NCI-H1930 (cell line): ENCODE data around the gene ADAR.
A peak's percentile ranks its signal among the peaks of the same experiment; 100 is the strongest.

Source experiments
- DNase-seq, 2 experiments: peaks; one replicate each; lab custom pipeline; 2025; lab: John Stamatoyannopoulos, UW

The ADAR gene

DNA sequence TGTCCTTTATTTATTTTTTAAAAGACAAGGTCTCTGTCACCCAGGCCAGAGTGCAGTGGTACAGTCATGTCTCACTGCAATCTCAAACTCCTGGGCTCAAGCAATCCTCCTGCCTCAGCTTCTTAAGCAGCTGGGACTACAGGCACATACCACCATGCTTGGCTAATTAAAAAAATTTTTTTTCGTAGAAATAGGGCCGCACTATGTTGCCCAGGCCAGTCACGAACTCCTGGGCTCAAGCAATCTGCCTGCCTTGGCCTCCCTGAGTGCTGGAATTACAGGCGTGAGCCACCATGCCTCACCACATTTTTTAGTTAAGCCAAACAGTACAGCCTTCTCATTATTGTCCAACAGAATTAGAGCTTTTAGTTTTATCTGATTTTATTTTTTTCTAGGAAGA is 7.4 kb upstream of the ADAR start:
- DNase-seq: no peak

DNA sequence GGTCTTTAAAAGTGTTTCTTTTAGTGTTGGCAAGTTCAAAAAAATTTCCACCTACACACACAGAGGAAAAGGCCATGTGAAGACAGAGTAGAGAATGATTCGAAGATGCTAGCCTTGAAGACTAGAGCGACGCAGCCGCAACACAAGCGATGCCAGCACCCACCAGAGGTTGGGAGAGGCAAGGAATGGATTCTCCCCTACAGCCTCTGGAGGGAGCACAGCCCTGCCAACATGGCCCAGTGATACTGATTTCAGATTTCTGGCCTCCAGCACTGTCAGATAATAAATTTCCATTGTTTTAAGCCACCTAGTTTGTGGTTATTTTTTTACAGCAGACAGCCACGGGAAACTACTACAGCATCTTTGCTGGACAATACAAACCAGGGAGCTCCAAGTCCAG is 6.9 kb upstream of the ADAR start:
- no peak for DNase-seq

DNA sequence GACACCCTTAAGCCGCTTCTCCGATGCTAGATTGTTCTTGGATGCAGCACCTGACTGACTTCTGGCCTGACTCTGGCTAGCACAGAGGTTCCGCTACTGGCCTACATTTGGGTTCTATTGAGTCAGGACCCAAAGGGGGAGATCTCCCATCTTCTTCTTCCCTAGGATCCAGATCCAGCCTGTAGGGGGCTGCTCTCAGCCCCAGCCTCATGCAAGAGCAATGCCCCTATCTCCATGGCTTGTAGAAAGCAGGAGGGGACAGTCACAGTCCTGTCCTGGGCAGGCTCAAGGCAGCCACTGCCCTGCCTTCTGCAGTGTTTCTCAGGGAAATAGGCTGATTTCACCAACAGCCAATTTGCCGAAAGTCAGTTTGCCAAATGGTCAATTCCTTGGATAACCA is 6.3 kb upstream of the ADAR start:
- DNase-seq: no peak

DNA sequence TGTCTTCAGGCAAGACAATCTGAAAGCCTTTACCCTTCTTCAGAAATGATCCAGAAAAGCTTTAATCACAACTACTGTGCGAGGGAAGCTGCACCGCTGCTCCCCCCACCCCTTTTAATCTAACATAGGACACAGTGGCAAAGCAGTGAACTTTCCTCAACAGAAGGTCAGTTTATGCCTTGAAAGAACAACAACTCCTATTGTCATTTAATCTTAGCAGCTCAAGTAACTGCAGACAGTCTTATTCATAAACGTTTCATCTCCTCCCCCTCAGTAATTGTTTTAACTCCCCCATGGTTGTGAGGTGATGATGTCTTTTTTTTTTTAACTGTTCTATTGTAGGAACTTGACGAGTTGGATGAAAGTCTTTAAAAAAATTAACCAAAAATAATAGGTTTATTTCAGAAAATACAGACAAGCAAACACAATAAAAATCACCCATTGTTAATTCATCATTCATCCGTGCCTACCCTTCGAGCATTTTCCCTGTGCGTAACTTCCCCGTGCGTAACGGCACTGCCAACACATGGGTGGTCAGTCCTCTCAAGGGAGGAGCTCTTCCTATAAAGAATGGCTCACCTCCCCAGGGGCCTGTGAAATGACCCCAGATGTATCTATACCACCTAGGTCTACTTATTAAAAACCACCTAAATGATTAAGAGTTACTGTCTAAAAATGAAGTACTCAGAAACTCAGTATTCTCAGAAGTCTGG is 3.3 kb upstream of the ADAR start:
- DNase-seq: no peak

DNA sequence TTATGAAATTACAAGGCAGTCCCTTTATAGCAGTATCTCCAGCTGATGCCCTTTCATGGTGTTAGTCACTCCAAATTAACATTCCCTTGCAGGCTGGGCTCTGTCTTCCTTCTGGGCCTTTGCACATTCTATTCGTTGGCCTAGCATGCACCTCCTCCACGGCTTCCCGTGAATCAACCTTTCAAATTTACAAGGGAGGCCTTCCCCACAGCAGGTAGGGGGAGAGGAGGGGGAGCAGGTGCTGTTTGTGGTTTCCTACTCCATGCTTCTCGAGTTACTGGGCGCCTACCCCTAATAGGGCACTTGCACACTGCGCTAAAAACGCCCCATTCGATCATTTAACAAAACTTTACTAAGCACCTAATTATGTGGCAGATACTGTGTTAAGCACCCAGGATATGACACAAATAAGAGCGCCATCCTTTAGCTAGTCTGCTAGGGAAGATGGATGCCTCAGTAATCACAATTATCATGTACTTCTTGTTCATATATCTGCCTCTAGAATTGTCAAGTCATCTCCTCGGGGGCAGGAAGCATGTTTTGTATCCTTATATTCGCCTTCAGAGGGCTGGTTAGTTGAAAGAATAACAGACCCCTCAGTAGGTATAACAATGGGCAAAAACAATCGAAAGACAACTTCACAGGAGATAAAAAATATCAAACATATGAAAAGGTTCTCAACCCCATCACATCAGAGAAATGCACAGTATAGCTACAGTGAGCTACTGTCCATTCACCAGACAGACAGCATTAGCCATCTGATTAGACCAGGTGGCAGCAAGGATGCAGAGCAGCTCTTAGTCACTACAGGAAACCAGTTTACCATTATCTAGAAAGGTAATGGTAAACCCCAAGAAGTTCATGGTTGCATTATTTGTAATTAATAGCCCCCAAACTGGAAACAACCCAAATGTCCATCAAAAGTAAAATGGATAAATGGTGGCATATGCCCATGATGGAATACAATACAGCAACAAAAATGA is 1.7 kb upstream of the ADAR start:
- no peak for DNase-seq

DNA sequence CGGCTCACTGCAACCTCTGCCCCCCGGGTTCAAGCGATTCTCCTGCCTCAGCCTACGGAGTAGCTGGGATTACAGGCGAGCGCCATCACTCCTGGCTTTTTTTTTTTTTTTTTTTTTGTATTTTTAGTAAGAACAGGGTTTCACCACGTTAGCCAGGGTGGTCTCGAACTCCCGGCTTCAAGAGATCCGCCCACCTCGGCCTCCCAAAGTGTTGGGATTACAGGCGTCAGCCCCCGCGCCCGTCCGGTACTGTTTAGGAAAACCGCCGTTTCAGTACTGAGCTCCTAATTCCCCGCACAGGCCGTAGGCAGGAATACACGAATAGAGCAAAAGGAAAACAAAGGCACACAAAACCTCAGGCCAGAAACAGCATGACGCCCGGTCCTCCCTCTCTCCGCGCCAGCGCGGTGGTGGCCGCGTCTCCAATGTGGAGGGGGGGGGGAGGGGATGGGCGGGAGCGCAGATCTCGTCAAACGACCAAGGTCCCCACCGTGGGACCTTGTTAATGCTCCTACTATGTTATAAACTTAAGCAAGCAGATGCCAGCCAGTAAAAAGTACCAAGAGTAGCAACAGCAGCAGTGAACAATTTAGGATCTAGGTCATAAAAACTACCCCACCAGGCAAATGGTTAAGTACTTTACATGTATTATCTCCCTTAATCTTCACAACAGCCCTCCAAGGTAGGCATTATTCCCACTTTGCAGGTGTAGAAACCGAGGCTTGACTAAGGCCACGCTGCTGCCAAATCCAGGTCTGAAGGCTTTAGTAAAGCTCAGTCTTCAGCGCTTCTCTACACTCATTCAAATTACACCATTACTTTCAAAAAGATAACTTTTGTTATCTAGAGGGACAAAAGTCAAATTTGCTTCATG is 648 bp upstream of the ADAR start:
- peak; percentile 29 to 34 for DNase-seq

DNA sequence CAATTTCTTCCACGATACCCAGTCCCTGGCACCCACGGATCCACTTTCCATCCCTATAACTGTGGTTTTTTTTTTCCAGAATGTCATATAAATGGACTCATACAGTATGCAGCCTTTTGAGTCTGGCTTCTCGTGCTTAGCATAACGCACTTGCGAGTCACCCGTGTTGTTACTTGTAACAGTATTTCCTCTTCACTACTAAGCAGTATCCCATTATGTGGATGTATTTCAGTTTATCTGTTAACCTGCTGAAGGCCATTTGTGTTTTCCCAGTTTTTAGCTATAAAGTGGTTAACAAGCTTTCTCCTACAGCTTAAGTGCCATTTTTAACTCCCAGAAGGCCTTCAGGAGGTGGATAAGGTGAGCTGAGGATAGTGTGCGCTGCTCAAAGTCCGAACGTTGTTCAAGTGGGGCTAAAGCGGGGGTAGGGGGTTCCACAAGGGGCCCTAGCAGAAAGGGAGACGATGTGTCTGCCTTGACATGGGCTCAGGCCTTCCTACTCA is 829 bp downstream of the ADAR start:
- no peak for DNase-seq

DNA sequence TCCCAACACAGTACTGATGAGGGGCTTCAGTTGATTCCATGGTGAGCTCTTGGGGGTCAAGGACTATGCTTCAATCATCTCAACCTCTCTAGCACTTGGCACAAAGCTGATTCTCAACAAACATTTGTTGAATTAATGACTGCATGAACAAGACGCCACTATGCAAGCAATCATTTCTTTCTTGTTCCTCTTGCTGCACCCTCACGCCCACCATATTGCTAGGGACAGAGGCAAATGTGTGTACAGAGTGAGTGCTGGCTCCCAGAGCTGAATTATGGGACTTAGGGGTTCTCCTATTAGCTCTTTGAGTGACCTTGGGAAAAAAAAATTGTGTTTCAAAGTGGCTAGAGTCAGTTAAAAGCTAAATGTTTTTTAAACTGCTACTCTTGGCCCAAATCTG is 2.5 kb downstream of the ADAR start:
- DNase-seq: no peak

DNA sequence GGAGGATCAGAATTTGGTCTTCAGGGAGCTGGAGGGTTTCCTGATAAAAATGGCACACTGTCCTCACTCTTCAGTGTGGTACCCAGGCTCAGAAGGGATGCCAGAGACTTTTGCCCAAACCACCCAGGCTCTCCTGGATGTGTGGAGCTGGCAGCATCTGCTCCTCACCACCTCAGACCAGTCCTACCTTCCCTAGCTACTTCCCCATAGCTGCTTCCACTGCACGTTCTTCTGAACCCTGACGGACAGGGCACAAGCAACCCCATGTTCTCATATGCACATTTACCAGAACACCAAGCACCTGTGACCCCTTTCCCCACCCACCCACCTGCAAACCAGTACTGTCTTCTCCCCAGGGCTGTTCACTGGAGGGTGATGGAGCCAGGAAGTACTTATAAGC is 4.7 kb downstream of the ADAR start:
- no peak for DNase-seq

DNA sequence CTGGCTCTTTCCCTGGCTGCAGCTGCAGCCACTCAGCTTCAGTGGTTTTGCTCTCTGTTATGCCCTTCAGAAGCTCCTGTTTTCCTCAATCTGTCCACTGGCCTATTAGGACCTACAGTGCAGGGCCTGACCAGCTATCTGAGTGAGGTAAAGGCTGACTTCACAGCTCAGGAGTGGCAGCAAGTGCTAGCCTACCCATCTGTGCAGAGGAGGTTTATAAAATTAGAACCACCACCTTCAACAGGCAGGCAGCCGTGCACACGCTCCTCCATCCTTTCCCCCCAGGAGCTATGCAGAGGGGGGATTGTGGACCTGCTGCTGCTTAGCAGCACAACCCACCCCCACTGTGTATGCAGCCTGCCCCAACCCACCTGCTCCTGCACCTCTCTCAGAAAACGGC is 8.3 kb downstream of the ADAR start:
- DNase-seq: no peak

DNA sequence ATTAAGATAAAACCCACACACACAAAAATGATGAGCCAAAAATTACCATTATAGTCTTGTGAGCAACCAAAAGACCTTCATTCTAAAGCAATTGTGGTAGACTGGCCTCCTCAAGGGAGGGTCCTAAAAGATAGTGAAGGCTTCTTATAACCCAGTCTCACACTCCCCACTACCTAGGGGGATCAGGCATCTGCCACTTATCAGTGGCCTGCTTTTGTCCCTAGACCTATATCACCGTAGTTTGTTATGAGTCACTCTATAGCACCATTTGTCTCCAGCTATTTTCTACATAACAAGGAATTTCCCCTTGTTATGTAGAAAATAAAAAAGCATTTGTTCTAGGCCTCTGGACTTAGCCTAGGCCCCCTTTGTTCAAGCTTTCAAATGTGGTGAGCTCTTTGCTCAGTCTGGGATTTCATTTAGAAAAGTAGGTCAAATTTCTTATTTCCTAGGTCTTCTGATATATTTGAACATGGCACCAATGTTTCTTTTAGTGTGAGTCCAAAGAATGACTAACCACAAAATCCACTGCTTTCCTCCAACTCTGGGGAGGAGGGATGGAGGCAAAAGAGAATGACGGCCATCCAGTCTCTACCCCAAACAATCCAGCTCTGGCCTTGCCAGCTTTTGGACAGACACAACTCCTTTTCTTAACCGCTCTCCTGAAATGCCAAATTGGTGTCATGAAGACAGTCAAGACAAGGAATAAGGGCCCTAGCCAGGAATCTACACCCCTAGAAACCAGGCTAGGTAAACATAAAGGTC is 8.9 kb downstream of the ADAR start:
- no peak for DNase-seq

DNA sequence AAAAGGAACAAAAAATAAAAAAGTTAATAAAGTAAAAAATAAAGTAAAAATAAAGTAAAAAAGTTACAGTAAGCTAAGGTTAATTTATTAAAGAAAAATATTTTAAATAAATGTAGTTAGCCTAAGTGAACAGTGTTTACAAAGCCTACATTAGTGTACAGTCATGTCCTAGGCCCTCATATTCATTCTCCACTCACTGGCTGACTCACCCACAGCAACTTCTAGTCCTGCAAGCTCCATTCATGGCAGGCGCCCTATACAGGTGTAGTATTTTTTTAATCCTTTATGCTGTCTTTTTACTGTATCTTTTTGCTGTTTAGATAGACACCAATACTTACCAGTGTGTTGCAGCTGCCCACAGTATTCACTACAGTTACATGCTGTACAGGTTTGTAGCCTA is 12.4 kb downstream of the ADAR start:
- DNase-seq: no peak

DNA sequence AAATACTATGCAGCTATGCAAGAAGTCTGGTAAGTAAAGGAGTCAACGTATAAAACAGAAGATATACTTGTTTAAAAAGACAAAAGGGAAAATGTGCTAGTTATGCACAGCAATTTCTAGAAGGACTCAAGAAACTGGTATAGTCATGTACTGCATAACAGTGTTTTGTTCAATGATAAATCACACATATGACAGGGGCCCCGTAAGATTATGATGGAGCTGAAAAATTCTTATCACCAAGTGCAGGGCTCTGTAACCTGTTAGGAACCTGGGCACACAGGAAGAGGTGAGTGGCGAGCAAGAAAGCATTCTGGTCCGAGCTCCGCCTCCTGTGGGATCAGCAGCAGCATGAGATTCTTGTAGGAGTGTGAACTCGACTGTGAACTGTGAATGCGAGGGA is 13.2 kb downstream of the ADAR start:
- DNase-seq: no peak

DNA sequence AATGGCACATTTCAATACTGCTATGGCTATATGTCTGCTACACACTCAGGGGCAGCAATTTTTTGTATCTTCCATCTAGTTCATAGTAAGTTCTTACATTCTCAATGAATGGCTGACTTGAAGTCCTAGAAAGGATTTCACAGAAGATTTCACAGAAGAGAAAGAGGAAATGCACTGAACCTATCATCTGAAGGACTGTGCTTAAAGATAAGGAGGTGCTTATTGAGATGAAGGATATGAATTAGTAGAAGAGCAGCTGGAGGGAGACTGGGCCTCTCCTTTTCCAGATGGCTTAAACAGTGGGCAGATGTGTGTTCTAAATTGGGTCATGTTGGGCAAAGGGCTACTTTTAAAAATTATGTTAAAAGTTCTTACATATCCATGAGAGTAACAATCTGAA is 14.6 kb downstream of the ADAR start:
- no peak for DNase-seq

DNA sequence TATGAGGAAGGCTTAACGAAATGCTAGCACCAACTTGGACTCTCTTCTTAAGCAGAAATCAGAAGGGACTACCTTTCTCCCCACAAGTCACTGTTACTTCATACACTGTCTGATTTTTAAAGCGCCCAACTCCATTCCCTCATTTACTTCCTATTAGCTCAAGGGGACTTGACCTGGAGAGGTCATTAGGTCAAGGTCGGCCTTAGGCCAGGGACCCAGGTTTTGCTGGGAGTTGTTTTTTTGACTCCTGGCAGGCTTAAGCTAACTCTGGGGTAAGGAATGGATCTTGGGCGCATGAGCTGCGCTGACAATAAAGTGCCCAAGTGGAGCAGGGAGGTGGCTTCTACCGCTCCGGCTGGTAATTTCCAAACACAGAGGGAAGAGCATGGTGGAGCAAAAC is 16.8 kb downstream of the ADAR start:
- DNase-seq: no peak

DNA sequence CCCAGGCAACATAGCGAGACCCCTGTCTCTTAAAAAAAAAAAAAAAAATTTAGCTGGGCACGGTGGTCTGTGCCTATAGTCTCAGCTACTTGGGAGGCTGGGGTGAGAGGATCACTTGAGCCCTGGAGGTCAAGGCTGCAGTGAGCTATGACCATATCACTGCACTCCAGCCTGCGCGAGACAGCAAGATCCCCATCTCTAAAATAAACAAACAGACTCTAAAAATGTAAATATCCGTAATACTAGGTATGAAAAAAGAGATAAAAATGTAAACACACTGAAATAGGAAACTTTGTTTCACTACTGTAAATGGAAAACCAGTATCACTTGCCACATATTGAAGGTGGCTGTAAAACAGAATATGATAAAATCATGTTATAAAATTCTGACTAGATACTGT is 17.2 kb downstream of the ADAR start:
- DNase-seq: no peak

DNA sequence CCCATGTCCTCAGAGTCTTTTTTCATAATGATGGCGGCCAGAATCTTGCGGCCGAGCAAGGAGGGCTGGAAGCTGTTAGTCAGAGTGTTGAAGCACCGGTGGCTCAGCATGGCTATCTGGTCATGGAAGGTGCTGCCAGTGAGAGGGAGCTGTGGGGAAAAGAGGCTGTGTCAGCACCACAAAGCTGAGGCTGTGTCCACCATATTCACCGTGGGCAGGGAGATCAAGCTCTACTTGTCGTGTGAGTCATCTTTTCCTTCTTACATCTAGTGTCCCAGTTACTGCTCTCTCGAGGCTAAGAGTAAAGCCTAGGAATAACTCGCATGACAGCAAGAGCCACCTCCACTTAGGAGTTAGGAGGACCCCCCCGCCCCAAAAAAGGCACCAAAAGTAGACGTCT is 18.2 kb downstream of the ADAR start:
- no peak for DNase-seq

DNA sequence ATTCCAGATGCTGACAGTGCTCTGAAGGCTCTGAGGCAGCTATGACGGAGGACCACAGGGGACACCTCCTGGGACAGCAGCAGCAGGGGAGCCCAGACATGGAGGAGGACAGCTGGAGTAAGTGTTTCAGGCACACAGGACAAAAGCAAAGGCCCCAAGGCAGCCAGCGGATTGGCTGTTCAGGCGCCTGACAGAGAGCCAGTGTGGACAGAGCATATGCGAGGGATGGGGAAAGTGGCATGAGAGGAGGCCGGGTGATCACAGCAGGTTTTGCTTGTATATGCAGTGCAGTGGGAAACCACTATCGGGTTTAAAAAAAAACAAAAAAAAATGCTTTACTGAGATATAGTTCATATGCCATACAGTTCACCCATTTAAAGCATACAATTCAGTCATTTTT is 21.3 kb downstream of the ADAR start:
- DNase-seq: no peak

DNA sequence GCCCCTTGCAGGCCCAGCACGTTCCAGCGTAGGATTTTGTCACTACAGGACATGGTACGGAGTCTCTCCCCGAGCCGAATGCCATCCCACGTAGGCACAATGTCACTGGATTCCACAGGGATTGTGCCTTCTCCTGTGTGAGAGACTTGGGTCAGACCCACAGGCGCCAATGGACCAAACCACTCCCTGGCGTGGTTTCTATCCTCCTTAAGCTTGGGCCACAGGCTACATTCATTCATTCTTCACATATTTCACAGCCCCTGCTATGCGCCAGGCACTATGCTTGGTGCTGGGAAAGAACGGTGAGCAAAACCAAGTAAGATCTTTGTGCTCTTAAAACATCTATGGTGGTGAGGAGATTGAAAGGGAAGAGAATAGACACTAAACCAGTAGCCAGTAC is 21.8 kb downstream of the ADAR start:
- no peak for DNase-seq

DNA sequence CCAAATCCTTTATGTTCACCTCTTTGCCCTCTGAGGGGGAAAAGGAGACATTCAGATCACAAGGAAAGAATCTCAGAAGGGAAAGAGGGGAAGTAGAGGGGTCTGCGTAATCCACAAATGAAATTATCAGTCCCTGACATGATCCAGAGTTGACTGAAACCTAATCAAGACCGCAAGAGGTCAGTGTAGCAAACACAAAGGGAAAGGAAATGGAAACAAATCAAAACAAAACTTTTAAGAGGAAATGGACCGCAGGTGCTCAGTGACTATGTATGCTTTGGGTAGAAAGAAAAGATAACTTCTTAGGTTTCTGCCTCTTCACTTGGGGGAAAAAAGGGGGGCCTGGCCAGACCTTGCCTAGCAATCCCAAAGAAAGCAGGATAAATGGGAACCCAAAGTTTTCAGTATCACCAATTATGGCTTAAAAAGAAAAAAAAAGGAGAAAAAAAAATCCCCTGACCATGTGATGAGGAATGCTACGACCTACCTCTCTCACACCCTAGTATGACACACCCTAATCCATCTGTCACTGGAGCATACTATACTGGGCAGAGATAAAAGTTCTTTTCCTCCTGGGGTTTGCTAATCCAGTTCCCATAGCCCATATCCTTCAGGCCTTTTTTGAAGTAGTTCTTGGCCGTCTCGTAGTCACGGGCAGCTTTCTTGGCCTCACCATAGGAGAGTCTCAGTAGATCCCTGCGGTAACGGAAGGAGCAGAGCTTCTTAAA is 23.6 kb downstream of the ADAR start:
- DNase-seq: no peak

DNA sequence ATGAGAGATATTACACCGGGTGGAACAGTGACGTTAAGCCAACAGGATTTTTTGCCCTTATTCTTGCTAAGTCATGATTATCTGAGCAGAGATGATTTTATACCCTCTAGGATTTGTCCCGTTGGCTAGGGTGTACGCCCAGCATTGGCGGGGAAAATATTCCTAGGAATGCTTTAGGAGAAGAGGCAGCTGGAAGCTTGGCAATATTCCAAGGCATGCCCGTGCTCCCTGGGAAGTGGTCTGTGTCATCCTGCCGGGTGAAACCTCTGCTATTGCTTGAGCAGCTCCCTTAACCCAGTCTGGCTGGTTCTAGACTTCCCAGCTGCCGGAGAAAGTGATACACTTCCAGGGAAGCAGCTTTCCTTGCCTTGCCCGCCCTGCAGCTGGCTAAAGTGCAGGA is 24.2 kb downstream of the ADAR start:
- DNase-seq: no peak
